NCI-H146 treated with DMSO at 0.1 percent for 48 hours (cell line): ENCODE measurements around the gene NOMO2.
"Not testable (repeated sequence)": the region's sequence is repeated elsewhere in the genome, so short reads cannot be mapped to it uniquely, and the experiment has no call there.

Source experiments
- DNase-seq: peaks from one replicate; lab custom pipeline; 2025; ENCODE audit not compliant: unreplicated experiment; lab: John Stamatoyannopoulos, UW

The NOMO2 gene

DNA sequence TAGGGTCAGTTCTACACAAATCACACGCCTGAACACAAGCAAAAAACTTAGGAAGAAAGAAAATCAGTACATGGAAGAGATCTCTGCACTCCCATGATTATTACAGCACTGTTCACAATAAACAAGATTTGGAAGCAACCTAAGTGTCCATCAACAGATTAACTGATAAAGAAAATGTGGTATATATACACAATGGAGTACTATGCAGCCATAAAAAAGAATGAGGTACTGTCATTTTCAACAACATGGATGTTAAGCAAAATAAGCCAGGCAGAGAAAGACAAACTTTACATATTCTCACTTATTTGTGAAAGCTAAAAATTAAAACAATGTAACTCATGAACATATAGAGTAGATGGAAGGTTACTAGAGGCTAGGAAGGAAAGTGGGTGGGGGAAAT is 16.0 kb upstream of the NOMO2 start:
- not testable (repeated sequence) for DNase-seq

DNA sequence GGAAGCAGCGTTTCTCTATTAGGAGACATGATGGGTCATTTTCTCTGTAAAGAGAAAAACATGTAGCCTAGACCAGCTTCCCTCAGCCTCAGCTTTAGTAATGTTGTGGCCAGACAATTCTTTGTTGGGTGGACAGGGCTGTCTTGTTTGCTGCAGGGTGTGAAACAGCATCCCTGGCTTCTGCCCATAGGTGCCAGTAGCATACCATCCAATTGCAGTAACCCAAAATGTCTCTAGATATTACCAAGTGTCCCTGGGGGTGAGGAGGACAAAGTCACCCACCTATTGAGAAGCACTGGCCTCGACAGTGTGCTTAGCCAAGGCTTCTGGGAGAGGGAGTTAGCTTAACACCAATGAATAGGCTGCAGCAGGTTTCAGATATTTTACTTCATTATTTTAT is 14.0 kb upstream of the NOMO2 start:
- not testable (repeated sequence) for DNase-seq

GRCh38 chr16:18575298-18575917 is 13.5 kb upstream of the NOMO2 start:
- DNase-seq = not testable (repeated sequence)

DNA sequence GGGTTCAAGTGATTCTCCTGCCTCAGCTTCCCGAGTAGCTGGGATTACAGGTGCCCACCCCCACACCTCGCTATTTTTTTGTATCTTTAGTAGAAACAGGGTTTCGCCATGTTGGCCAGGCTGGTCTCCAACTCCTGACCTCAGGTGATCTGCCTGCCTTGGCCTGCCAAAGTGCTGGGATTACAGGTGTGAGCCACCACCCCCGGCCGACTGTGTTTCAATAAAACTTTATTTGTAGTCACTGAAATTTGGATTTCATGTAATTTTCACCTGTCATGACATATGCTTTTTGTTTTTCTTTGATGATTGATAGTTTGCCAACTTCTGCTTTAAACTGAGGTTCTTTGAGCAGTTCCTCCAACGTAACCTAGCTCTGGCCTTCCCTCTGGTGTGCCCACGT is 12.0 kb upstream of the NOMO2 start:
- DNase-seq = not testable (repeated sequence)

DNA sequence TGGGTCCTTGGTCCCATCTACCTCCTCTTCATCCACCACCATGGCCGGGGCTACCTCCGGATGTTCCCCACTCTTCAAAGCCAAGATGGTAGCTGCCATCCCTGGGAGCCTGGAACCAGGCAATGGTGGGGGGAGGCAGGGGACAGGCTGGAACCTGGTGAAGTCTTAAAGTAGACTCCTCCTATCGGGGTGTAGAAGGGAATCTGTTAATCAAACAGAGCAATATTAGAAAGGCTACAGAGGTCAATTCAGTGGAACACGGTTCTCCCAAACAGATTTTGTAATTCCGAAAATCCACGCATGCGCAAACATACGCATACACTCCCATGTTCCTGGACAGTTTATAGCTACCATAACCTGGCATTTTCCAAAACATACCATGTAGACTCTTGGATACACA is 11.1 kb upstream of the NOMO2 start:
- DNase-seq = not testable (repeated sequence)

- not testable (repeated sequence) for DNase-seq
Measured at GRCh38 chr16:18571307-18571850, 9.5 kb upstream of the NOMO2 start.

DNA sequence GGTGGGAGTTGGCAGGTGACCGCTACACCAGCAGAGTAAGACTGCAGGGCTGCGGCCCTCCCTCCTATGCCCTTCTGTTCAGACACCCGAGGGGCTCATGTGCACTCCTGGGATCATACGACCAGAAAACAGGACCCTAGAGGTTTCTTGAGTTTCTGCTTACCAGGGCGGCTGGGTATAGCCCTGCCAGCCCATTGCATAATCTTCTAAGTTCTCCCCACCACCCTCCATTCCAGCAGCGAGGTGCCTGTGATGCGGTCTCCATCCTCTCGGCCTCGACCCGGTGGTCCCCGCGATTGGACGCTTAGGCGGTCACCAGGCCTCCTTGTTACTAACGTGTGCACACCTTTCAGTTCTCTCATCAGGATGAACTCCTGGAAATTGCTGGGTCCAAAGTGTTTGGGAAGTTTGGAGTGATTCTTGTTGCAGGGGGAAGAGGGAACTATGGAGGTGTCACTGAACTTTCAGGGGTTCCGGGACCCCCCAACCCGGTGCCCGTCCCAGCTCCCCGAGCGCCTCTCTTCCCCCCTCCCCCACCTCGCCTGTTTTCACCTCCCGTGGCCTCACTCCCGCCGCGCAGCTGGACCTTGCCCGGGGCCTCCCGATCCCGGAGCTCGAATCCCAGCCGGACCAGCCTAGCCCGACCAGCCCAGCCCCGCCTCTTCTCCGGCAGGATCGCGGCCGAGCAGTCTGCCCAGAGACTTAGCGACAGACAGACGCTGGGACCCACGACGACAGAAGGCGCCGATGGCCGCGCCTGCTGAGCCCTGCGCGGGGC is 8.8 kb upstream of the NOMO2 start:
- not testable (repeated sequence) for DNase-seq

DNA sequence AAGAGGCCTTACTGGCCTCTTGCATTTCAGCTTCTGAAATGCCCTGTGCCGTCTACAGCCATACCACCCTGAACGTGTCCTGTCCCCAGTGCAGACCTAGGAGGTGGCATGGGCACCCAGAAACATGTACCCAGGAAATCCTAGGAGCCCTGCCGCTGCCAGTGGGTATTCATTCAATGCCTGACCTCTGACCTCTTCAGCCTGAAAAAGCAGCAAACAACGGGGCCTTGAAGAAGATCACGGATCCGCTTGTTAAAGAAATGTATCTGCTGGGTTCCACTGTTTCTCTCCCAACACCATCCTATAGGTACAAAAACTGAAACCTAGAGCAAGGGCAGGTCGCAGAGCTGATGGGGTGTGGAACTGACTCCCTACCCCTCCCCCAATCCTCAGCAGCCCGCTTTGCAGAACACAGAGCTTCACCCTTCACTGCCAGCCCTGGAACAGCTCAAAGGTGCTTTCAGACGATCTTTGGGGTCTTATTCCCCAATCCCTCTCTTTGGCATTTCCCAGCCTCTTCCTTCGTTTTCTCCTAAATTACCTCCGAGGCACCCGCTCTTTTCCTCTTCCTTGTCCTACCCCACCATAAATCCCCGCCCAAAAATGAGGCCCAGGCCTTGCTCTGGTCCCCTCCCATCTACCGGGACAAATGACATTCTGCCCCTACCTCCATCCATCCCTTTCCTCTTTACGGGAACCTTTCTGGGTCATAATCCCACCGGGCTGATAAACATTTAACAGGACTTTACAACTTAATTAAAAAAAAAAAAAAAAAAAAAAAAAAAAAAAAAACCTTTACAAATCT is 1.3 kb downstream of the NOMO2 start:
- DNase-seq = not testable (repeated sequence)

GRCh38 chr16:18553671-18554070 is 8.2 kb downstream of the NOMO2 start:
- not testable (repeated sequence) for DNase-seq

GRCh38 chr16:18547382-18547781 is 14.5 kb downstream of the NOMO2 start:
- DNase-seq = not testable (repeated sequence)

- DNase-seq = not testable (repeated sequence)
Measured at GRCh38 chr16:18546853-18547252, 15.0 kb downstream of the NOMO2 start.

GRCh38 chr16:18544232-18545081 is 17.4 kb downstream of the NOMO2 start:
- not testable (repeated sequence) for DNase-seq

- not testable (repeated sequence) for DNase-seq
Measured at GRCh38 chr16:18541912-18542311, 20.0 kb downstream of the NOMO2 start.

DNA sequence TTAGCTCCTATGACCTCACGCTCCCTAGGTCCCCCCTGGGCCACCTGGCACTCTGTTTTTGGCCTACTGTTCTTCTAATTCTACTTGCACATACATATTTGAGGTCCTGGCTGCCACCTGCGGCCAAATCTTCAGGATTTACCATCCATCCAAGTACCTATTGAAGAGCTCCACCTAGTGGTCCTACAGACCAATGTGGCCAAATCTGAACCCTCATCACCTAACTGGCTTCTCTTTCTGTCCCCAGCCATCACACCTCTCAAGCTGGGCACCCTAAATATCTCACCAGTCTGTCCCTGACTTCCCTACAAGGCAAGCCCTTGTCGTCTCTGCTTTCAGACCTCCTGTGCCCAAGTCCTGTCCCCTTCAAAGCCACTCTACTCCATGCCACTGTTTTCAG is 24.9 kb downstream of the NOMO2 start:
- not testable (repeated sequence) for DNase-seq

- not testable (repeated sequence) for DNase-seq
Measured at GRCh38 chr16:18535519-18536168, 26.3 kb downstream of the NOMO2 start.

- DNase-seq = not testable (repeated sequence)
Measured at GRCh38 chr16:18534308-18534707, 27.6 kb downstream of the NOMO2 start.

GRCh38 chr16:18531323-18531722 is 30.6 kb downstream of the NOMO2 start:
- DNase-seq = not testable (repeated sequence)

GRCh38 chr16:18530329-18530728 is 31.6 kb downstream of the NOMO2 start:
- DNase-seq = not testable (repeated sequence)

GRCh38 chr16:18526547-18526946 is 35.4 kb downstream of the NOMO2 start:
- DNase-seq = not testable (repeated sequence)
